OCI-LY7 (cell line): ENCODE data around the gene GALNT7.

ENCODE experiments used
- CTCF ChIP-seq: fragments of 200-600 bp; sonication (generic); conservative IDR thresholded peaks from 2 replicates; pipeline ENCODE4 v1.5.1; 2014; ENCODE audit warnings: mild to moderate bottlenecking, antibody characterized with exemption, low read length, moderate library complexity, mixed read lengths
- EZH2phosphoT487 ChIP-seq: fragments of 200-600 bp; sonication (generic); IDR thresholded peaks from 2 replicates; pipeline ENCODE4 v1.6.1; 2018; ENCODE audit warnings: low read depth, borderline replicate concordance, mild to moderate bottlenecking, mixed run types, antibody characterized with exemption, low read length, moderate library complexity, mixed read lengths

DNA sequence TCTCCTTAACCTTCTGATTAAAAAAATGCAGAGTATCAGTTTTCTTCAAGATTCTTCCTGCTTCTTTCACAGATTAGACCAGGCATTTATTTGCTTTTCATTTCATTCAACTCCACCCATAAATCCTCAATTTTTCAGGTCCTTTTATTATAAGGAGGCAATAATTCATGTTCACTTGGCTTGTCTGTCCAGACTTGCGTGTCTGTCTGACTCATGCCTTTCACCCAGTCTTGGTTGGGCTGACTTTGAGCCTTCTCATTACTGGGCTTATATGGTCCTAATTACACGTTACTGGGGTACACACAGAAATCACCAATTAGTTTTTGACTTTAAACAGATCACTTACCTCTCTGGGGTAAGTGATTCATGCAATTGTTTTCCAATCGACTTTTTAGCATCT, 48.8 kb upstream of the GALNT7 start:
- TF ChIP-seq CTCF (no peak), EZH2phosphoT487 (no peak)
